Measurements from ENCODE around the gene CAMK4.

GRCh38 chr5:111502956-111503355 is 278.8 kb downstream of the CAMK4 start:
- TF ChIP-seq, protein P1, sequence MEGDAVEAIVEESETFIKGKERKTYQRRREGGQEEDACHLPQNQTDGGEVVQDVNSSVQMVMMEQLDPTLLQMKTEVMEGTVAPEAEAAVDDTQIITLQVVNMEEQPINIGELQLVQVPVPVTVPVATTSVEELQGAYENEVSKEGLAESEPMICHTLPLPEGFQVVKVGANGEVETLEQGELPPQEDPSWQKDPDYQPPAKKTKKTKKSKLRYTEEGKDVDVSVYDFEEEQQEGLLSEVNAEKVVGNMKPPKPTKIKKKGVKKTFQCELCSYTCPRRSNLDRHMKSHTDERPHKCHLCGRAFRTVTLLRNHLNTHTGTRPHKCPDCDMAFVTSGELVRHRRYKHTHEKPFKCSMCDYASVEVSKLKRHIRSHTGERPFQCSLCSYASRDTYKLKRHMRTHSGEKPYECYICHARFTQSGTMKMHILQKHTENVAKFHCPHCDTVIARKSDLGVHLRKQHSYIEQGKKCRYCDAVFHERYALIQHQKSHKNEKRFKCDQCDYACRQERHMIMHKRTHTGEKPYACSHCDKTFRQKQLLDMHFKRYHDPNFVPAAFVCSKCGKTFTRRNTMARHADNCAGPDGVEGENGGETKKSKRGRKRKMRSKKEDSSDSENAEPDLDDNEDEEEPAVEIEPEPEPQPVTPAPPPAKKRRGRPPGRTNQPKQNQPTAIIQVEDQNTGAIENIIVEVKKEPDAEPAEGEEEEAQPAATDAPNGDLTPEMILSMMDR (conservative IDR thresholded peaks at IDR 0.05): no peak
- TF ChIP-seq EZH2 (IDR thresholded peaks at IDR 0.05; ENCODE audit: low read depth): no peak

Data from PC-9 (cell line).